HL-60 (cell line): ENCODE data around the gene MAP2K5.

Experiments
- TF ChIP-seq, protein P1 (sequence below): IDR thresholded peaks from one replicate; pipeline ENCODE4 v1.5.1; 2011; ENCODE audit warnings: low read length, control low read depth, inconsistent platforms; ENCODE audit not compliant: insufficient read depth
- TF ChIP-seq, protein P2 (sequence below): IDR thresholded peaks from 2 replicates; pipeline ENCODE4 v1.6.1; 2012; ENCODE audit warnings: low read depth; ENCODE audit not compliant: insufficient replicate concordance

DNA sequence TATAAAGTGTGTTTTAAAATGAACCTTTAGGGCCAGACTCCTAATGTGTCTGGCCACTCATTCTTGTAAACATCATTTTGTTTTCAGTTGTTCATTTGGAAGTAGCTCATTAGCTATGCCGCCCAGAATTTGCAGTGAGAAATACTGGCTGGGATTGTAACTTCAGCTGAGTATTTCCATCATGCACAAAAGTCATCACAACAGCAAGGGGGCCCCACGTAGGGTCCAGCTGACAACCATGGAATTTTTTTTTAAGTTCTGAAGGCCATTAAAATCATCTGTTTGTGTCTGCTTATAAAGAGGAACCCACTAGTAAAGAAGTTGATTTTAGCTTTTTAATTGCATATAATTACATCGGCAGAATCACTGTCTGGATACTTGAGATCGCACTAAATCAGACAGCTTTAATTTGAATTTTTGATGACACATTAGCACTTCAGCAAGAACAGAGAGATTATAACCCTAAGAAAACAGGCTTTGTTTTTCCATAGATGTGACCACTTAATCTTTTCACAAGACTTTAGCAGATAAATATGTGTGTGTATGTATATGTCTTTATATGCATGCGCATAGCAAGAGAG is 236.6 kb downstream of the MAP2K5 start:
- TF ChIP-seq, protein P1, sequence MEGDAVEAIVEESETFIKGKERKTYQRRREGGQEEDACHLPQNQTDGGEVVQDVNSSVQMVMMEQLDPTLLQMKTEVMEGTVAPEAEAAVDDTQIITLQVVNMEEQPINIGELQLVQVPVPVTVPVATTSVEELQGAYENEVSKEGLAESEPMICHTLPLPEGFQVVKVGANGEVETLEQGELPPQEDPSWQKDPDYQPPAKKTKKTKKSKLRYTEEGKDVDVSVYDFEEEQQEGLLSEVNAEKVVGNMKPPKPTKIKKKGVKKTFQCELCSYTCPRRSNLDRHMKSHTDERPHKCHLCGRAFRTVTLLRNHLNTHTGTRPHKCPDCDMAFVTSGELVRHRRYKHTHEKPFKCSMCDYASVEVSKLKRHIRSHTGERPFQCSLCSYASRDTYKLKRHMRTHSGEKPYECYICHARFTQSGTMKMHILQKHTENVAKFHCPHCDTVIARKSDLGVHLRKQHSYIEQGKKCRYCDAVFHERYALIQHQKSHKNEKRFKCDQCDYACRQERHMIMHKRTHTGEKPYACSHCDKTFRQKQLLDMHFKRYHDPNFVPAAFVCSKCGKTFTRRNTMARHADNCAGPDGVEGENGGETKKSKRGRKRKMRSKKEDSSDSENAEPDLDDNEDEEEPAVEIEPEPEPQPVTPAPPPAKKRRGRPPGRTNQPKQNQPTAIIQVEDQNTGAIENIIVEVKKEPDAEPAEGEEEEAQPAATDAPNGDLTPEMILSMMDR: no peak
- TF ChIP-seq, protein P2, sequence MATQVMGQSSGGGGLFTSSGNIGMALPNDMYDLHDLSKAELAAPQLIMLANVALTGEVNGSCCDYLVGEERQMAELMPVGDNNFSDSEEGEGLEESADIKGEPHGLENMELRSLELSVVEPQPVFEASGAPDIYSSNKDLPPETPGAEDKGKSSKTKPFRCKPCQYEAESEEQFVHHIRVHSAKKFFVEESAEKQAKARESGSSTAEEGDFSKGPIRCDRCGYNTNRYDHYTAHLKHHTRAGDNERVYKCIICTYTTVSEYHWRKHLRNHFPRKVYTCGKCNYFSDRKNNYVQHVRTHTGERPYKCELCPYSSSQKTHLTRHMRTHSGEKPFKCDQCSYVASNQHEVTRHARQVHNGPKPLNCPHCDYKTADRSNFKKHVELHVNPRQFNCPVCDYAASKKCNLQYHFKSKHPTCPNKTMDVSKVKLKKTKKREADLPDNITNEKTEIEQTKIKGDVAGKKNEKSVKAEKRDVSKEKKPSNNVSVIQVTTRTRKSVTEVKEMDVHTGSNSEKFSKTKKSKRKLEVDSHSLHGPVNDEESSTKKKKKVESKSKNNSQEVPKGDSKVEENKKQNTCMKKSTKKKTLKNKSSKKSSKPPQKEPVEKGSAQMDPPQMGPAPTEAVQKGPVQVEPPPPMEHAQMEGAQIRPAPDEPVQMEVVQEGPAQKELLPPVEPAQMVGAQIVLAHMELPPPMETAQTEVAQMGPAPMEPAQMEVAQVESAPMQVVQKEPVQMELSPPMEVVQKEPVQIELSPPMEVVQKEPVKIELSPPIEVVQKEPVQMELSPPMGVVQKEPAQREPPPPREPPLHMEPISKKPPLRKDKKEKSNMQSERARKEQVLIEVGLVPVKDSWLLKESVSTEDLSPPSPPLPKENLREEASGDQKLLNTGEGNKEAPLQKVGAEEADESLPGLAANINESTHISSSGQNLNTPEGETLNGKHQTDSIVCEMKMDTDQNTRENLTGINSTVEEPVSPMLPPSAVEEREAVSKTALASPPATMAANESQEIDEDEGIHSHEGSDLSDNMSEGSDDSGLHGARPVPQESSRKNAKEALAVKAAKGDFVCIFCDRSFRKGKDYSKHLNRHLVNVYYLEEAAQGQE: no peak
